Epithelial cell of prostate (primary cell): ENCODE data around the gene KDM2A.
A peak's percentile ranks its signal among the peaks of the same experiment; 100 is the strongest.

Experiments
- DNase-seq: peaks from one replicate; pipeline ENCODE4 v3.0.0-alpha.2; 2011; ENCODE audit warnings: low read depth, low spot score
- H3K27ac ChIP-seq: fragments of 450-650 bp; 2 replicates; pipeline ENCODE4 v1.5.1; 2017; ENCODE audit warnings: mild to moderate bottlenecking

KDM2A gene

GRCh38 chr11:67269401-67270255, 150.6 kb downstream of the KDM2A start:
- peak overlapping the region; percentile 52 for H3K27ac ChIP-seq
- DNase-seq: no peak

- peak overlapping the region; percentile 52 for H3K27ac ChIP-seq
- no peak for DNase-seq
Observed at GRCh38 chr11:67270256-67271204, 151.5 kb downstream of the KDM2A start.

GRCh38 chr11:67271205-67271540, 152.1 kb downstream of the KDM2A start:
- no peak overlapping the region for H3K27ac ChIP-seq

GRCh38 chr11:67271541-67272284, 152.7 kb downstream of the KDM2A start:
- H3K27ac ChIP-seq: no peak overlapping the region
- DNase-seq: no peak

More at GRCh38 chr11:67271205-67271540, 152.1 kb downstream of the KDM2A start:
- no peak for DNase-seq

GRCh38 chr11:67272327-67273259, 153.5 kb downstream of the KDM2A start:
- no peak for DNase-seq
- H3K27ac ChIP-seq: no peak overlapping the region

GRCh38 chr11:67273260-67273990, 154.4 kb downstream of the KDM2A start:
- peak overlapping the region; percentile 5 for H3K27ac ChIP-seq
- DNase-seq: no peak

GRCh38 chr11:67274768-67275605, 155.9 kb downstream of the KDM2A start:
- no peak for DNase-seq
- no peak overlapping the region for H3K27ac ChIP-seq

- no peak overlapping the region for H3K27ac ChIP-seq
- DNase-seq: no peak
Observed at GRCh38 chr11:67275606-67276409, 156.7 kb downstream of the KDM2A start.

- DNase-seq: no peak
- peak overlapping the region; percentile 72 for H3K27ac ChIP-seq
Observed at GRCh38 chr11:67276781-67277230, 157.7 kb downstream of the KDM2A start.

- peak overlapping the region; percentile 72 for H3K27ac ChIP-seq
- DNase-seq: no peak
Observed at GRCh38 chr11:67277231-67277961, 158.3 kb downstream of the KDM2A start.

GRCh38 chr11:67278135-67278938, 159.3 kb downstream of the KDM2A start:
- H3K27ac ChIP-seq: peak overlapping the region; percentile 72
- DNase-seq: no peak

GRCh38 chr11:67278939-67279588, 160.0 kb downstream of the KDM2A start:
- no peak for DNase-seq
- no peak overlapping the region for H3K27ac ChIP-seq

GRCh38 chr11:67279589-67280340, 160.7 kb downstream of the KDM2A start:
- no peak for DNase-seq

GRCh38 chr11:67280341-67280787, 161.3 kb downstream of the KDM2A start:
- H3K27ac ChIP-seq: no peak overlapping the region

More at GRCh38 chr11:67279589-67280340, 160.7 kb downstream of the KDM2A start:
- no peak overlapping the region for H3K27ac ChIP-seq

More at GRCh38 chr11:67280341-67280787, 161.3 kb downstream of the KDM2A start:
- DNase-seq: no peak
